Measurements from ENCODE around the gene AAMP. TPM values are rescaled to one million over a fixed set of nuclear protein-coding genes. Genes with fewer than 3 reads are reported as not detected.
A peak's percentile ranks its signal among the peaks of the same experiment; 100 is the strongest.

AAMP gene
- total RNA-seq, 2 donors from 2014 or later: 54.3 to 88.8 TPM

DNA sequence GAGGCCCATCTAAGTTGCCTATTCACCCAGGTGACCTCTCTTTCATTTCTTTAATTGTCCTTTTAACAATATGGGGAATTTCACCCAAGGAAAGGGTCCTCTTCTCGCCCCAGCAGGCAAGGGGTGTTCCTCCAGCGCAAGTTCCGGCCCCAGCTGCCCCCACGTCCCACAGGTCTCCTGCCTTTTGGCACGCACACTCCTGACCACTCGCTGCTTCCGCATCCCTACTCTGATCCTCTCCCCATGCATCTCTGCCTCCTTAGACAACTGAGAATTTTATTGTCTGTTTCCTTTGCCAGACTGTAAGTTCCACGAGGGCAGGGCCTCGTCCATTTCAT lies 53.6 kb downstream of the AAMP start:
- no peak for DNase-seq (ENCODE audit: low spot score)
- H3K36me3 ChIP-seq: no peaks in the 10 kb centered on the region
- H3K9me3 ChIP-seq: no peaks in the 10 kb centered on the region
- peak overlapping the region; percentile 99 to 100 for H3K4me3 ChIP-seq
- peak overlapping the region; percentile 97 to 99 for H3K27ac ChIP-seq
- H3K27me3 ChIP-seq: no peaks in the 10 kb centered on the region
- H3K4me1 ChIP-seq: peaks cover 0 to 42% of the 10 kb centered on the region in 2 donors
- TF ChIP-seq, protein P1, sequence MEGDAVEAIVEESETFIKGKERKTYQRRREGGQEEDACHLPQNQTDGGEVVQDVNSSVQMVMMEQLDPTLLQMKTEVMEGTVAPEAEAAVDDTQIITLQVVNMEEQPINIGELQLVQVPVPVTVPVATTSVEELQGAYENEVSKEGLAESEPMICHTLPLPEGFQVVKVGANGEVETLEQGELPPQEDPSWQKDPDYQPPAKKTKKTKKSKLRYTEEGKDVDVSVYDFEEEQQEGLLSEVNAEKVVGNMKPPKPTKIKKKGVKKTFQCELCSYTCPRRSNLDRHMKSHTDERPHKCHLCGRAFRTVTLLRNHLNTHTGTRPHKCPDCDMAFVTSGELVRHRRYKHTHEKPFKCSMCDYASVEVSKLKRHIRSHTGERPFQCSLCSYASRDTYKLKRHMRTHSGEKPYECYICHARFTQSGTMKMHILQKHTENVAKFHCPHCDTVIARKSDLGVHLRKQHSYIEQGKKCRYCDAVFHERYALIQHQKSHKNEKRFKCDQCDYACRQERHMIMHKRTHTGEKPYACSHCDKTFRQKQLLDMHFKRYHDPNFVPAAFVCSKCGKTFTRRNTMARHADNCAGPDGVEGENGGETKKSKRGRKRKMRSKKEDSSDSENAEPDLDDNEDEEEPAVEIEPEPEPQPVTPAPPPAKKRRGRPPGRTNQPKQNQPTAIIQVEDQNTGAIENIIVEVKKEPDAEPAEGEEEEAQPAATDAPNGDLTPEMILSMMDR (IDR thresholded peaks at IDR 0.05): no peak

Small RNAs within 50 kb of the gene (microRNA-seq; reads per million reads assigned to microRNA genes)
- 3.5 to 5.7 reads per million in 2 donors for gene MIR6513 (ENCODE audit: borderline number of aligned reads in 2 of 2, borderline replicate concordance in 1 of 2)

Other genes starting within 250 kb of the AAMP start
- gene RUFY4, start 200.9 kb downstream of the AAMP start, total RNA-seq: under 1 TPM in 1 of 2 donors, not detected in 1; 0.12 TPM
- under 1 TPM; 0.35 to 0.59 TPM for gene CXCR2, start 144.1 kb downstream of the AAMP start, total RNA-seq
- under 1 TPM; 0.51 to 0.78 TPM for gene CXCR1, start 103.2 kb downstream of the AAMP start, total RNA-seq
- 100 to 1,000 TPM; 112 to 177 TPM for gene ARPC2, start 52.9 kb downstream of the AAMP start, total RNA-seq
- 10 to 100 TPM in 1 of 2 donors, 1 to 10 TPM in 1; 1.9 to 10.7 TPM for gene GPBAR1, start 9.1 kb downstream of the AAMP start, total RNA-seq
- 10 to 100 TPM; 54.5 to 71.4 TPM for gene PNKD, start 382 bp upstream of the AAMP start, total RNA-seq
- 100 to 1,000 TPM in 1 of 2 donors, 10 to 100 TPM in 1; 82.8 to 225 TPM for gene TMBIM1, start 22.4 kb upstream of the AAMP start, total RNA-seq
- gene CATIP, start 86.7 kb upstream of the AAMP start, total RNA-seq: not detected
- gene SLC11A1, start 112.1 kb upstream of the AAMP start, total RNA-seq: 10 to 100 TPM in 1 of 2 donors, 1 to 10 TPM in 1; 8.7 to 22.1 TPM
- 10 to 100 TPM; 54.2 to 99.5 TPM for gene CTDSP1, start 129.7 kb upstream of the AAMP start, total RNA-seq
- gene VIL1, start 149.0 kb upstream of the AAMP start, total RNA-seq: not detected

All from right atrium auricular region (tissue), 2 donors.